Measurements from ENCODE around the gene DECR2. TPM values are rescaled to one million over a fixed set of nuclear protein-coding genes. Genes with fewer than 3 reads are reported as not detected.
"Not testable (repeated sequence)": the region's sequence is repeated elsewhere in the genome, so short reads cannot be mapped to it uniquely, and the experiment has no call there.

DECR2 gene
- 10 to 100 TPM; 60.6 to 61.8 TPM for total RNA-seq
- long read RNA-seq, transcript DECR2-201 (9 exons, 1,615 nt): major isoform, 77 of 132 reads
- long read RNA-seq, partial matches to known transcripts: 14 of 132 reads
- long read RNA-seq, other reads (novel, unspliced or antisense): 41 of 132 reads

- ATAC-seq (peak; percentile 87), DNase-seq (peak; percentile 92 to 99)
- intact Hi-C loops (cut with DNase I, micrococcal nuclease): no loop called here
Measured at GRCh38 chr16:401468-402348, at the start of gene DECR2. DECR2 (plus strand) TSS chr16:401885; CDS start chr16:401964, 79 bp downstream.

GRCh38 chr16:352547-353403, 48.9 kb upstream of the DECR2 start, which contains the start of gene AXIN1:
AXIN1 (minus strand) TSS chr16:352723; CDS start chr16:347025, 5,698 bp downstream.
- DNase-seq (peak; percentile 100), ATAC-seq (peak; percentile 88)
- intact Hi-C loops (cut with DNase I, micrococcal nuclease): no loop called here

GRCh38 chr16:353404-354290, 48.0 kb upstream of the DECR2 start:
- ATAC-seq (no peak), DNase-seq (peak in 1 of 2 donors; percentile 46)
- intact Hi-C loops (cut with DNase I, micrococcal nuclease): no loop called here

- ATAC-seq: no peak
- intact Hi-C loops (cut with DNase I, micrococcal nuclease): no loop called here
- DNase-seq: no peak
Measured at GRCh38 chr16:354291-354881, 47.3 kb upstream of the DECR2 start.

GRCh38 chr16:354971-355461, 46.7 kb upstream of the DECR2 start:
- ATAC-seq (no peak), DNase-seq (no peak)
- intact Hi-C loops (cut with DNase I, micrococcal nuclease): no loop called here

GRCh38 chr16:356741-357140, 44.9 kb upstream of the DECR2 start:
- DNase-seq (no peak), ATAC-seq (no peak)
- intact Hi-C loops (cut with DNase I, micrococcal nuclease): no loop called here

GRCh38 chr16:359067-359763, 42.5 kb upstream of the DECR2 start:
- intact Hi-C loops (cut with DNase I, micrococcal nuclease): no loop called here
- ATAC-seq (no peak), DNase-seq (no peak)

GRCh38 chr16:359871-360697, 41.6 kb upstream of the DECR2 start:
- intact Hi-C loops (cut with DNase I, micrococcal nuclease): no loop called here
- DNase-seq: no peak
- ATAC-seq: no peak

GRCh38 chr16:360698-361336, 40.9 kb upstream of the DECR2 start:
- intact Hi-C loops (cut with DNase I, micrococcal nuclease): no loop called here
- no peak for ATAC-seq
- no peak for DNase-seq

- DNase-seq (no peak), ATAC-seq (no peak)
- intact Hi-C loops (cut with DNase I, micrococcal nuclease): no loop called here
Measured at GRCh38 chr16:361341-361871, 40.3 kb upstream of the DECR2 start.

- DNase-seq: peak; percentile 72 to 85
- intact Hi-C loops (cut with DNase I, micrococcal nuclease): no loop called here
- ATAC-seq: peak; percentile 93
Measured at GRCh38 chr16:361872-362701, 39.6 kb upstream of the DECR2 start.

- ATAC-seq; DNase-seq; intact Hi-C loops (cut with DNase I, micrococcal nuclease): not testable (repeated sequence)
Measured at GRCh38 chr16:362702-362999, 39.0 kb upstream of the DECR2 start.

GRCh38 chr16:363110-363765, 38.4 kb upstream of the DECR2 start:
- ATAC-seq (no peak), DNase-seq (no peak)
- intact Hi-C loops (cut with DNase I, micrococcal nuclease): no loop called here

GRCh38 chr16:363766-364490, 37.8 kb upstream of the DECR2 start:
- intact Hi-C loops (cut with DNase I, micrococcal nuclease): no loop called here
- DNase-seq: no peak
- no peak for ATAC-seq
